ENCODE data around the gene ZNF136. TPM values are rescaled to one million over a fixed set of nuclear protein-coding genes. Genes with fewer than 3 reads are reported as not detected.

ZNF136 gene
- 1 to 10 TPM; 5.6 to 6.1 TPM for total RNA-seq
- long read RNA-seq, transcript ZNF136-201 (4 exons, 3,643 nt), result major isoform, 5 of 6 reads
- long read RNA-seq, partial matches to known transcripts, result 0 of 6 reads
- long read RNA-seq, other reads (novel, unspliced or antisense), result 0 of 6 reads

GRCh38 chr19:12162882-12163806, at the start of gene ZNF136:
Gene ZNF136 (plus strand): TSS chr19:12163096. CDS start chr19:12163204, 108 bp downstream.
- peak; percentile 96 to 97 for DNase-seq
- intact Hi-C loops (cut with DNase I, micrococcal nuclease), result no loop called here
- peak; percentile 98 for ATAC-seq

- DNase-seq, result no peak
- no peak for ATAC-seq
- intact Hi-C loops (cut with DNase I, micrococcal nuclease), result no loop called here
Measured at GRCh38 chr19:12113121-12113520, 49.8 kb upstream of the ZNF136 start.

- intact Hi-C loops (cut with DNase I, micrococcal nuclease), result no loop called here
- ATAC-seq (no peak), DNase-seq (no peak)
Measured at GRCh38 chr19:12117201-12117970, 45.5 kb upstream of the ZNF136 start.

- DNase-seq, result no peak
- intact Hi-C loops (cut with DNase I, micrococcal nuclease), result no loop called here
- ATAC-seq, result peak; percentile 40
Measured at GRCh38 chr19:12126707-12127106, 36.2 kb upstream of the ZNF136 start.

- no peak for ATAC-seq
- intact Hi-C loops (cut with DNase I, micrococcal nuclease), result no loop called here
Measured at GRCh38 chr19:12133069-12133468, 29.8 kb upstream of the ZNF136 start.

GRCh38 chr19:12137221-12137940, 25.5 kb upstream of the ZNF136 start:
- no peak for ATAC-seq
- no peak for DNase-seq

More at GRCh38 chr19:12133069-12133468, 29.8 kb upstream of the ZNF136 start:
- DNase-seq, result no peak

GRCh38 chr19:12139269-12139668, 23.6 kb upstream of the ZNF136 start:
- no peak for DNase-seq

More at GRCh38 chr19:12137221-12137940, 25.5 kb upstream of the ZNF136 start:
- intact Hi-C loops (cut with DNase I, micrococcal nuclease), result no loop called here

GRCh38 chr19:12139885-12140544, 22.9 kb upstream of the ZNF136 start, which contains the start of gene ZNF20:
Gene ZNF20 (minus strand): TSS chr19:12140350. CDS start chr19:12140182, 168 bp downstream.
- DNase-seq (peak; percentile 97 to 99), ATAC-seq (peak; percentile 97)
- intact Hi-C loops (cut with DNase I, micrococcal nuclease), result loop anchor here (5.0 to 10.0 kb wide), 3 partner anchors 83 to 258 kb away; partner anchors contain the start of gene ZNF878 (in 1 of the 2)

More at GRCh38 chr19:12139269-12139668, 23.6 kb upstream of the ZNF136 start:
- ATAC-seq, result no peak
- intact Hi-C loops (cut with DNase I, micrococcal nuclease), result no loop called here

- DNase-seq, result peak; percentile 87 to 93
- intact Hi-C loops (cut with DNase I, micrococcal nuclease), result loop anchor here (5.0 to 10.0 kb wide), 3 partner anchors 83 to 258 kb away; partner anchors contain the start of gene ZNF878 (in 1 of the 2)
- peak; percentile 81 for ATAC-seq
Measured at GRCh38 chr19:12140545-12141404, 22.1 kb upstream of the ZNF136 start.

- DNase-seq (no peak), ATAC-seq (no peak)
- intact Hi-C loops (cut with DNase I, micrococcal nuclease), result loop anchor here (5.0 to 10.0 kb wide), 3 partner anchors 84 to 259 kb away; partner anchors contain the start of gene ZNF878 (in 1 of the 2)
Measured at GRCh38 chr19:12141405-12141736, 21.5 kb upstream of the ZNF136 start.

- intact Hi-C loops (cut with DNase I, micrococcal nuclease), result loop anchor here in 1 of 2 donors (10.0 kb wide), 1 partner anchor 91 kb away; the partner anchor contains the start of gene ZNF878
- ATAC-seq, result no peak
- no peak for DNase-seq
Measured at GRCh38 chr19:12145348-12145747, 17.5 kb upstream of the ZNF136 start.

GRCh38 chr19:12155324-12155860, 7.5 kb upstream of the ZNF136 start:
- no peak for ATAC-seq
- intact Hi-C loops (cut with DNase I, micrococcal nuclease), result no loop called here

GRCh38 chr19:12156223-12157058, 6.5 kb upstream of the ZNF136 start, which contains the start of gene ZNF625:
Gene ZNF625 (minus strand): TSS chr19:12156734. CDS start chr19:12156558, 176 bp downstream.
- intact Hi-C loops (cut with DNase I, micrococcal nuclease), result no loop called here
- DNase-seq, result peak; percentile 82 to 89
- ATAC-seq, result peak; percentile 97

More at GRCh38 chr19:12155324-12155860, 7.5 kb upstream of the ZNF136 start:
- DNase-seq, result no peak

- DNase-seq (no peak), ATAC-seq (no peak)
- intact Hi-C loops (cut with DNase I, micrococcal nuclease), result no loop called here
Measured at GRCh38 chr19:12159773-12160414, 3.0 kb upstream of the ZNF136 start.

- no peak for DNase-seq
- intact Hi-C loops (cut with DNase I, micrococcal nuclease), result no loop called here
- ATAC-seq, result no peak
Measured at GRCh38 chr19:12162513-12162881, 399 bp upstream of the ZNF136 start.

Data from left colon (tissue), 2 donors.